Endothelial cell of umbilical vein (primary cell): ENCODE measurements around the gene CFAP57. TPM values are rescaled to one million over a fixed set of nuclear protein-coding genes. Genes with fewer than 3 reads are reported as not detected.

Source experiments
- BruUV-seq: library from RNA; stranded (reverse); fragments of 400-500 nt; replicated peaks from 2 replicates; lab custom pipeline; 2021; lab: Mats Ljungman, UMichigan
- CTCF ChIA-PET: fragments of 300-600, 350-600 bp; sonication (Branson Sonifier 250); formaldehyde crosslinking; loops from one replicate; lab custom pipeline; 2021; ENCODE audit warnings: antibody characterized with exemption, inconsistent platforms; lab: Charles Lee
- POLR2A ChIA-PET: fragments of 300-600, 350-600 bp; sonication (Branson Sonifier 250); formaldehyde crosslinking; loops from one replicate; lab custom pipeline; 2021; ENCODE audit warnings: antibody characterized with exemption, inconsistent platforms; lab: Charles Lee
- DNase-seq: peaks from one replicate; pipeline ENCODE4 v3.0.0-alpha.2; 2011; ENCODE audit warnings: low read depth, low spot score
- FAIRE-seq: peaks from 2 replicates; lab custom pipeline; 2011; peaks lifted over from hg19 to GRCh38; lab: Jason Lieb, UNC
- H2AFZ ChIP-seq: 2 replicates; pipeline ENCODE4 v1.6.0; 2012; ENCODE audit warnings: low read depth, low read length, control low read depth, inconsistent platforms
- H3K27ac ChIP-seq: 2 replicates; pipeline ENCODE4 v1.5.1; 2011; ENCODE audit warnings: low read depth, mild to moderate bottlenecking, control low read depth, low read length, moderate library complexity; ENCODE audit not compliant: insufficient read depth
- H3K27me3 ChIP-seq, 2 experiments: 2 replicates each; pipeline versions ENCODE4 v1.6.0 to v1.6.1; 2011; ENCODE audit warnings: low read length in 2 of 2, mixed read lengths in 1 of 2; ENCODE audit not compliant: control insufficient read depth in 2 of 2, insufficient read depth in 2 of 2
- H3K36me3 ChIP-seq, 2 experiments: 2 replicates in 1 of 2; 3 replicates in 1 of 2; pipeline ENCODE4 v1.5.1; 2011; ENCODE audit warnings: low read length in 2 of 2, mild to moderate bottlenecking in 1 of 2, moderate library complexity in 1 of 2; ENCODE audit not compliant: control insufficient read depth in 2 of 2, insufficient read depth in 2 of 2; ENCODE audit errors: extremely low read depth in 1 of 2
- H3K4me1 ChIP-seq: 3 replicates; pipeline ENCODE4 v1.5.1; 2011; ENCODE audit warnings: mild to moderate bottlenecking, low read length; ENCODE audit not compliant: control insufficient read depth, insufficient read depth; ENCODE audit errors: extremely low read depth
- H3K4me2 ChIP-seq: 2 replicates; pipeline ENCODE4 v1.6.1; 2011; ENCODE audit warnings: low read length, control low read depth, mixed read lengths; ENCODE audit not compliant: insufficient read depth
- H3K4me3 ChIP-seq, 3 experiments: fragments of 200-600 bp in 1 of 3; sonication (generic), shearing (Covaris generic) in 1 of 3; replicated peaks in 1 of 3; 2 replicates each; pipeline ENCODE4 v1.5.1; 2011 to 2016; ENCODE audit warnings: control low read depth in 3 of 3, low read length in 3 of 3, mild to moderate bottlenecking in 2 of 3, inconsistent platforms in 1 of 3, low read depth in 1 of 3, moderate library complexity in 1 of 3; ENCODE audit not compliant: insufficient read depth in 1 of 3
- H3K79me2 ChIP-seq: 2 replicates; pipeline ENCODE4 v1.6.0; 2012; ENCODE audit warnings: low read length, inconsistent platforms; ENCODE audit not compliant: control insufficient read depth, insufficient read depth
- H3K9ac ChIP-seq: replicated peaks from 2 replicates; pipeline ENCODE3; 2011; ENCODE audit warnings: low read length, control low read depth; ENCODE audit not compliant: insufficient read depth; ENCODE audit errors: extremely low read depth
- H3K9me1 ChIP-seq: replicated peaks from 3 replicates; pipeline ENCODE4 v1.6.0; 2011; ENCODE audit warnings: mild to moderate bottlenecking, low read length; ENCODE audit not compliant: control insufficient read depth, insufficient read depth; ENCODE audit errors: extremely low read depth
- H3K9me3 ChIP-seq: replicated peaks from 2 replicates; pipeline ENCODE4 v1.5.1; 2012; ENCODE audit warnings: low read length, inconsistent platforms; ENCODE audit not compliant: control insufficient read depth, insufficient read depth
- H4K20me1 ChIP-seq: replicated peaks from 2 replicates; pipeline ENCODE3; 2011; ENCODE audit warnings: mild to moderate bottlenecking, low read length; ENCODE audit not compliant: control insufficient read depth, insufficient read depth; ENCODE audit errors: extremely low read depth
- GATA2 ChIP-seq: IDR thresholded peaks from 2 replicates; pipeline ENCODE4 v1.7.0; 2011; ENCODE audit warnings: low read depth, mild to moderate bottlenecking, moderate library complexity, mixed read lengths, low read length; ENCODE audit not compliant: insufficient read length, insufficient read depth
- MAX ChIP-seq: IDR thresholded peaks from 2 replicates; pipeline ENCODE4 v1.6.1; 2011; ENCODE audit not compliant: insufficient read depth, insufficient read length
- MYC ChIP-seq: IDR thresholded peaks from one replicate; pipeline ENCODE4 v1.6.1; 2011; ENCODE audit warnings: mild to moderate bottlenecking, low read depth, low read length
- POLR2A ChIP-seq: IDR thresholded peaks from 2 replicates; pipeline ENCODE4 v1.6.1; 2012; ENCODE audit warnings: low read depth, mild to moderate bottlenecking, control low read depth, low read length
- POLR2AphosphoS5 ChIP-seq: IDR thresholded peaks from 2 replicates; pipeline ENCODE4 v1.6.1; 2012; ENCODE audit warnings: low read depth, mild to moderate bottlenecking, control low read depth, low read length, moderate library complexity; ENCODE audit not compliant: insufficient read depth
- dilution Hi-C: fragments of 300-500 bp; cut with MboI; formaldehyde crosslinking; loops from one replicate; pipeline ENCODE4 v1.15.0; 2019; ENCODE audit warnings: low sequenced_read_pairs; ENCODE audit not compliant: extremely low pct_ligation_motif_present
- intact Hi-C: fragments of 100-400 bp; cut with micrococcal nuclease; formaldehyde crosslinking; loops from one replicate; pipeline ENCODE4 v1.10.0; 2022
- polyA plus RNA-seq, 4 experiments: library from polyadenylated mRNA; depleted of rRNA in 3 of 4; stranded (reverse) in 3 of 4; unstranded in 1 of 4; fragments of >200 nt; gene quantifications; 2 replicates each; pipeline versions ENCODE4 v1.2.1 to v1.2.3, GENCODE V29; 2011 to 2012; ENCODE audit warnings: missing spikeins in 1 of 4
- total RNA-seq: library from RNA; stranded (reverse); gene quantifications from 2 replicates; pipeline ENCODE4 v1.2.3, GENCODE V29; 2021

Gene CFAP57
- total and polyA plus RNA-seq, 2 donors (not counting 3 experiments of a cell fraction or from before 2014, with no cell fraction given), result 0.88 to 0.91 TPM

GRCh38 chr1:43203859-43204258, 31.7 kb downstream of the CFAP57 start:
- no TSS peak for BruUV-seq
- H3K79me2 ChIP-seq, result no peaks in the 10 kb centered on the region
- H3K36me3 ChIP-seq, result no peaks in the 10 kb centered on the region
- POLR2A ChIA-PET, result no interaction called here
- DNase-seq (no peak), FAIRE-seq (no peak)
- TF ChIP-seq MAX (no peak), POLR2A (no peak)
- H3K27me3 ChIP-seq, result no peaks in the 10 kb centered on the region
- no peaks in the 10 kb centered on the region for H3K9me1 ChIP-seq
- dilution Hi-C loops, result no loop called here
- peaks cover 27% of the 10 kb centered on the region for H3K4me1 ChIP-seq
- intact Hi-C loops, result no loop called here
- no peak overlapping the region for H2AFZ ChIP-seq
- CTCF ChIA-PET, result interaction anchor here (0.7 to 4.7 kb wide), 6 partner anchors 9 to 211 kb away, joined by 3 to 42 read pairs (median 4); partner anchors contain the start of genes CFAP57 and EBNA1BP2
- no peak overlapping the region for H3K4me2 ChIP-seq
- H3K9me3 ChIP-seq, result no peaks in the 10 kb centered on the region
- H3K27ac ChIP-seq, result no peak overlapping the region
- no peak overlapping the region for H3K4me3 ChIP-seq
- H4K20me1 ChIP-seq, result no peaks in the 10 kb centered on the region
- H3K9ac ChIP-seq, result no peak overlapping the region

GRCh38 chr1:43204394-43204793, 32.3 kb downstream of the CFAP57 start:
- POLR2A ChIA-PET, result no interaction called here

More at GRCh38 chr1:43204394-43204793, 32.3 kb downstream of the CFAP57 start:
- intact Hi-C loops, result no loop called here
- CTCF ChIA-PET, result interaction anchor here (1.3 to 4.7 kb wide), 3 partner anchors 23 to 210 kb away, joined by 5 to 42 read pairs (median 13); no protein-coding TSS in a partner anchor
- Histone ChIP-seq H2AFZ (no peak overlapping the region), H3K4me2 (no peak overlapping the region), H3K27me3 (no peaks in the 10 kb centered on the region), H3K36me3 (no peaks in the 10 kb centered on the region), H3K9me3 (no peaks in the 10 kb centered on the region), H3K9ac (no peak overlapping the region), H3K4me1 (peaks cover 27% of the 10 kb centered on the region), H3K9me1 (no peaks in the 10 kb centered on the region), H3K79me2 (no peaks in the 10 kb centered on the region), H3K4me3 (no peak overlapping the region), H4K20me1 (no peaks in the 10 kb centered on the region), H3K27ac (no peak overlapping the region)
- dilution Hi-C loops, result no loop called here
- no TSS peak for BruUV-seq
- TF ChIP-seq POLR2AphosphoS5 (no peak), GATA2 (no peak), MYC (no peak), MAX (no peak)
- FAIRE-seq (no peak), DNase-seq (no peak)
